K562 (cell line): Measurements from ENCODE around the gene OR52I2. TPM values are rescaled to one million over a fixed set of nuclear protein-coding genes. Genes with fewer than 3 reads are reported as not detected.
A peak's percentile ranks its signal among the peaks of the same experiment; 100 is the strongest.

Experiments
- ATAC-seq: fragments of 200-7000 bp; cut with Tn5 transposase; 3 replicates; pipeline ENCODE4 v1.9.1; 2020; ENCODE audit warnings: moderate library complexity
- BruUV-seq: library from RNA; stranded (reverse); fragments of 400-500 nt; replicated peaks from 2 replicates; lab custom pipeline; 2021; lab: Mats Ljungman, UMichigan
- CTCF ChIA-PET: fragments of 300-600 bp; formaldehyde crosslinking; extraction: SDS; loops from one replicate; lab custom pipeline; 2021; ENCODE audit warnings: low intra/inter-chr PET ratio; lab: Yijun Ruan, JAX
- POLR2A ChIA-PET: fragments of 300-600, 350-650 bp; sonication (Branson Sonifier 250); formaldehyde crosslinking; extraction: SDS; loops from one replicate; lab custom pipeline; 2021; ENCODE audit warnings: antibody characterized with exemption, inconsistent platforms; lab: Yijun Ruan, JAX
- DNase-seq, 4 experiments: peaks; one replicate each; pipeline versions ENCODE4 v3.0.0 to v3.0.0-alpha.2; 2011 to 2018; ENCODE audit warnings: low spot score in 3 of 4, mixed read lengths in 3 of 4; ENCODE audit errors: extremely low read depth in 1 of 4
- FAIRE-seq: peaks from 2 replicates; lab custom pipeline; 2011; peaks lifted over from hg19 to GRCh38; lab: Jason Lieb, UNC
- H2AFZ ChIP-seq: 2 replicates; pipeline ENCODE4 v1.6.0; 2011; ENCODE audit warnings: low read depth, low read length, control low read depth, inconsistent platforms
- H3K27ac ChIP-seq: fragments of 200-600 bp; 3 replicates; pipeline ENCODE4 v1.8.0; 2011; ENCODE audit warnings: low read depth, mild to moderate bottlenecking, control low read depth, inconsistent platforms, low read length, moderate library complexity, mixed read lengths; ENCODE audit errors: extremely low read depth
- H3K27me3 ChIP-seq, 2 experiments: fragments of 300-600 bp in 1 of 2; 2 replicates in 1 of 2; 3 replicates in 1 of 2; pipeline versions ENCODE4 v1.6.0 to v1.8.0; 2011; ENCODE audit warnings: inconsistent platforms in 2 of 2, low read length in 2 of 2, mild to moderate bottlenecking in 1 of 2, mixed read lengths in 1 of 2, moderate library complexity in 1 of 2; ENCODE audit not compliant: control insufficient read depth in 2 of 2, insufficient read depth in 2 of 2
- H3K36me3 ChIP-seq: fragments of 300-600 bp; 3 replicates; pipeline ENCODE4 v1.8.0; 2011; ENCODE audit warnings: mild to moderate bottlenecking, low read length, inconsistent platforms; ENCODE audit not compliant: control insufficient read depth, insufficient read depth
- H3K4me1 ChIP-seq, 2 experiments: fragments of 200-600 bp in 1 of 2; replicated peaks in 1 of 2; 2 replicates in 1 of 2; 3 replicates in 1 of 2; pipeline versions ENCODE4 v1.5.1 to v1.8.0; 2011; ENCODE audit warnings: inconsistent platforms in 2 of 2, low read length in 2 of 2, mild to moderate bottlenecking in 1 of 2, mixed read lengths in 1 of 2, moderate library complexity in 1 of 2; ENCODE audit not compliant: control insufficient read depth in 2 of 2, insufficient read depth in 2 of 2
- H3K4me2 ChIP-seq: 2 replicates; pipeline ENCODE4 v1.6.1; 2011; ENCODE audit warnings: low read length, control low read depth, inconsistent platforms, mixed read lengths; ENCODE audit not compliant: insufficient read depth
- H3K4me3 ChIP-seq: fragments of 200-600 bp; sonication (generic), shearing (Covaris generic); 2 replicates; pipeline ENCODE4 v1.5.1; 2016; ENCODE audit warnings: control low read depth, inconsistent platforms
- H3K79me2 ChIP-seq: fragments of 200-600 bp; 3 replicates; pipeline ENCODE4 v1.8.0; 2011; ENCODE audit warnings: low read length, inconsistent platforms; ENCODE audit not compliant: control insufficient read depth, insufficient read depth
- H3K9ac ChIP-seq, 2 experiments: 2 replicates each; pipeline versions ENCODE4 v1.6.0 to v1.6.1; 2011; ENCODE audit warnings: low read depth in 2 of 2, low read length in 2 of 2, control low read depth in 1 of 2, inconsistent platforms in 1 of 2, mild to moderate bottlenecking in 1 of 2, mixed read lengths in 1 of 2; ENCODE audit not compliant: insufficient read depth in 1 of 2
- H3K9me1 ChIP-seq: one replicate; pipeline ENCODE4 v1.6.0; 2011; ENCODE audit warnings: inconsistent platforms, mild to moderate bottlenecking, low read length, moderate library complexity; ENCODE audit not compliant: control insufficient read depth, insufficient read depth
- H3K9me3 ChIP-seq: replicated peaks from 2 replicates; pipeline ENCODE4 v1.5.1; 2011; ENCODE audit warnings: low read depth, low read length, inconsistent platforms; ENCODE audit not compliant: control insufficient read depth, insufficient read depth
- H4K20me1 ChIP-seq: replicated peaks from 2 replicates; pipeline ENCODE4 v1.6.1; 2011; ENCODE audit warnings: low read length, inconsistent platforms, mixed read lengths; ENCODE audit not compliant: control insufficient read depth, insufficient read depth
- ERF ChIP-seq: fragments of 450-650 bp; formaldehyde crosslinking; IDR thresholded peaks from 2 replicates; pipeline ENCODE4 v1.4.0; 2020; ENCODE audit warnings: mild to moderate bottlenecking, mixed read lengths
- MEIS2 ChIP-seq: fragments of 450-650 bp; IDR thresholded peaks from 2 replicates; pipeline ENCODE4 v1.6.1; 2014; ENCODE audit warnings: mild to moderate bottlenecking; ENCODE audit not compliant: partially characterized antibody
- NFIC ChIP-seq: fragments of 450-650 bp; IDR thresholded peaks from 2 replicates; pipeline ENCODE4 v1.6.1; 2017; ENCODE audit warnings: mild to moderate bottlenecking, inconsistent platforms
- PCBP1 ChIP-seq: fragments of 200-400 bp; formaldehyde crosslinking; IDR thresholded peaks from 2 replicates; pipeline ENCODE4 v1.6.1; 2018; ENCODE audit warnings: mild to moderate bottlenecking, low read depth, low read length; ENCODE audit not compliant: poor library complexity, severe bottlenecking
- WGBS: fragments of 100-300 bp; shearing (Covaris generic); methylation state at CpG from one replicate; pipeline ENCODE4 v1.1.6; 2016; ENCODE audit warnings: low coverage, mixed read lengths; ENCODE audit not compliant: insufficient coverage; ENCODE audit errors: missing lambda C conversion rate; 5-methylcytosine and 5-hydroxymethylcytosine counted together
- in situ Hi-C: fragments of 300-500 bp; cut with MboI; formaldehyde crosslinking; loops from 4 replicates; pipeline ENCODE4 v1.15.0; 2018; ENCODE audit warnings: inconsistent platforms, mixed read lengths
- intact Hi-C: fragments of 100-400 bp; cut with micrococcal nuclease; formaldehyde crosslinking; loops from 2 replicates; pipeline ENCODE4 v1.14.2; 2022
- polyA plus RNA-seq, 8 experiments: library from polyadenylated mRNA; depleted of rRNA in 4 of 8; stranded (reverse) in 5 of 8; unstranded in 3 of 8; fragments of >200 nt; fragmentation: Nextera tagmentation in 2 of 8; fragmentation: Illumina TruSeq in 1 of 8; extraction: Ambion mirVana in 2 of 8; extraction: Trizol in 1 of 8; gene quantifications; 2 replicates each; pipeline versions ENCODE4 v1.2.1 to v1.2.3, GENCODE V29; 2011 to 2014; ENCODE audit warnings: inconsistent platforms in 1 of 8, missing spikeins in 1 of 8
- total RNA-seq, 7 experiments: library from RNA; depleted of rRNA in 6 of 7; stranded (reverse); fragments of >200 nt in 6 of 7; fragmentation: Illumina TruSeq in 2 of 7; extraction: Trizol in 2 of 7; gene quantifications; 2 replicates each; pipeline versions ENCODE4 v1.2.1 to v1.2.3, GENCODE V29; 2011 to 2021; ENCODE audit warnings: low replicate concordance in 1 of 7
- TF ChIP-seq, protein P1 (sequence below): fragments of 450-650 bp; IDR thresholded peaks from 2 replicates; pipeline ENCODE4 v1.6.1; 2016
- TF ChIP-seq, protein P2 (sequence below), 2 experiments: IDR thresholded peaks in 1 of 2; conservative IDR thresholded peaks in 1 of 2; 2 replicates each; pipeline ENCODE4 v1.6.1; 2016; ENCODE audit warnings: low read depth in 2 of 2, mild to moderate bottlenecking in 1 of 2, missing compliant biosample characterization in 1 of 2, missing genetic modification characterization in 1 of 2, moderate library complexity in 1 of 2

Gene OR52I2
- total and polyA plus RNA-seq, 9 of the 15 experiments (the other 6 are each of a cell fraction or from before 2014, with no cell fraction given): not detected

DNA sequence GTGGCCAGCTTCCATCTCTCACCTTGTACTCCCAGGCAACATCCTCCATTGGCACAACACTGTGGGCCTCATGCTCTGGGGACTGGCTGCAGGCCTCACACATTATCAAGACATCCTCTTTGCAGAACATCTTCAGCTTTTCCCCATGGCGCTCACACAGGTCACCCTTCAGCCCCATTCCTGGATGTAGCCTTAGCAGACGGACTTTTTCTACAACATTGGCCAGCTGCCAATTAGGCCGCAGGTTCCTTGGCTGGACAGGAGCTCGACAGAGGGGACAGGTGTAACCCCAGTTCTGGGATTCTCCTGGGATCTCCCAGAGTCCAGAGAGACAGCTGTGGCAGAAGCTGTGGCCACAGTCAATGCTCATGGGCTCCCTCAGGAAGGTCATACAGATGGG lies 23.5 kb downstream of the OR52I2 start:
- WGBS: 95% methylated on average over 4 of the region's 4 CpGs
- Histone ChIP-seq H3K9ac (no peak overlapping the region), H3K4me2 (no peak overlapping the region), H3K4me3 (no peak overlapping the region), H2AFZ (no peak overlapping the region), H3K27ac (no peak overlapping the region), H3K36me3 (peaks cover 21% of the 10 kb centered on the region; the same call in 2 of the 3 replicates), H3K27me3 (no peaks in the 10 kb centered on the region), H3K79me2 (peaks cover 11% of the 10 kb centered on the region; the same call in 2 of the 3 replicates), H4K20me1 (no peaks in the 10 kb centered on the region), H3K9me1 (no peaks in the 10 kb centered on the region), H3K4me1 (peaks cover 9 to 14% of the 10 kb centered on the region in 2 experiments; a peak in 3 of 5 replicates), H3K9me3 (no peaks in the 10 kb centered on the region)
- BruUV-seq: no TSS peak
- DNase-seq (no peak), ATAC-seq (no peak), FAIRE-seq (no peak)
- intact Hi-C loops (no loop called here), in situ Hi-C loops (no loop called here)
- peak; percentile 79 for TF ChIP-seq NFIC
- TF ChIP-seq ERF (CRISPR knock-in tag): no peak
- CTCF ChIA-PET: no interaction called here
- POLR2A ChIA-PET: interaction anchor here (1.0 kb wide), 1 partner anchor 9 kb away, joined by 3 read pairs; no protein-coding TSS in a partner anchor

DNA sequence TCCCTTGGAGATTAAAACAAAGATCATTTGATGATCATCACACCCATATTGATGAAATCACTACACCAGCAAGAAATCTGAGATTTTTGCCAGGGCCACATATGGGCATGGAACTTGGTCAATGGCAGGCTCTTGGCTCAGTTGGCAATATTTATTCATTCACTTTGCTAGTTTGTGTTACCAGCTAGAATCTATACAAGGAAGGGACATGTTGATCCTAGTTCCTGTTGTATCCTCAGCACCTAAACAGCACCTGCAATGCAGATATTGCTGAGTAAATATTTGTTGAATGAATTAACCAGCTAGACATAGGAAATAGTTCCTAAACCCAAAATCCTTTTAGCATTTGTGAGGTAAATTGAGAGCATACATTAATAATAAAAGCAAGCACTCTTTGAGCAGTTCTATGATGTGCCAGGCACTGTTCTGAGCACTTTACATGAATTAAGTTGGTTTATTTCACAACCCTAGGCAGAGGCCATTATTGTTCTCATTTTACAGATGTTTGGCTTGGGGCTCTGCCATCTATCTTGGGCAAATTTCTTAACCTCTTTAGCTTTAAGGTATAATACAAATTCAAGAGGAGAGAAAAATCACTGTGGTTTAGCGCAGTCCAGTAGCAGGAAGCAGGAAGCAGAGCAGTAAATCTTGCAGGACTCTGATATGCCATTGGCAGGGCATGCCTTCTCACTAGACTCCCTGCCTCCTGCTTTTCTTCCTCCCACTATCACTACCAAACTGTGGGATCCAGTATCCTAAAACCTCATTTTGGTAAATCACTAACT lies 24.9 kb downstream of the OR52I2 start:
- BruUV-seq: no TSS peak
- Histone ChIP-seq H2AFZ (peak overlapping the region; percentile 100; the same call in 1 of the 2 replicates), H3K79me2 (peaks cover 11% of the 10 kb centered on the region; the same call in 2 of the 3 replicates), H3K27me3 (no peaks in the 10 kb centered on the region), H3K4me3 (peak overlapping the region; percentile 68), H3K9me1 (no peaks in the 10 kb centered on the region), H3K36me3 (peaks cover 10% of the 10 kb centered on the region; the same call in 2 of the 3 replicates), H3K4me2 (peak overlapping the region; percentile 81), H3K4me1 (peaks cover 9 to 14% of the 10 kb centered on the region in 2 experiments; a peak in 3 of 5 replicates), H3K9ac (no peak overlapping the region), H3K9me3 (no peaks in the 10 kb centered on the region), H3K27ac (no peak overlapping the region), H4K20me1 (no peaks in the 10 kb centered on the region)
- in situ Hi-C loops (no loop called here), intact Hi-C loops (no loop called here)
- no peak for ATAC-seq
- 50% methylated on average over 1 of the region's 1 CpG for WGBS
- POLR2A ChIA-PET: interaction anchor here (0.6 to 1.5 kb wide), 3 partner anchors 11 to 419 kb away, joined by 3 to 6 read pairs (median 3); partner anchors contain the start of gene OR52I1
- CTCF ChIA-PET: no interaction called here
- DNase-seq: no peak
- peak; percentile 48 for FAIRE-seq
- TF ChIP-seq MEIS2 (peak; percentile 59), PCBP1 (no peak)
- TF ChIP-seq, protein P1, sequence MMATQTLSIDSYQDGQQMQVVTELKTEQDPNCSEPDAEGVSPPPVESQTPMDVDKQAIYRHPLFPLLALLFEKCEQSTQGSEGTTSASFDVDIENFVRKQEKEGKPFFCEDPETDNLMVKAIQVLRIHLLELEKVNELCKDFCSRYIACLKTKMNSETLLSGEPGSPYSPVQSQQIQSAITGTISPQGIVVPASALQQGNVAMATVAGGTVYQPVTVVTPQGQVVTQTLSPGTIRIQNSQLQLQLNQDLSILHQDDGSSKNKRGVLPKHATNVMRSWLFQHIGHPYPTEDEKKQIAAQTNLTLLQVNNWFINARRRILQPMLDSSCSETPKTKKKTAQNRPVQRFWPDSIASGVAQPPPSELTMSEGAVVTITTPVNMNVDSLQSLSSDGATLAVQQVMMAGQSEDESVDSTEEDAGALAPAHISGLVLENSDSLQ: peak; percentile 33; the same call in 1 of the 2 replicates
- TF ChIP-seq, protein P2, sequence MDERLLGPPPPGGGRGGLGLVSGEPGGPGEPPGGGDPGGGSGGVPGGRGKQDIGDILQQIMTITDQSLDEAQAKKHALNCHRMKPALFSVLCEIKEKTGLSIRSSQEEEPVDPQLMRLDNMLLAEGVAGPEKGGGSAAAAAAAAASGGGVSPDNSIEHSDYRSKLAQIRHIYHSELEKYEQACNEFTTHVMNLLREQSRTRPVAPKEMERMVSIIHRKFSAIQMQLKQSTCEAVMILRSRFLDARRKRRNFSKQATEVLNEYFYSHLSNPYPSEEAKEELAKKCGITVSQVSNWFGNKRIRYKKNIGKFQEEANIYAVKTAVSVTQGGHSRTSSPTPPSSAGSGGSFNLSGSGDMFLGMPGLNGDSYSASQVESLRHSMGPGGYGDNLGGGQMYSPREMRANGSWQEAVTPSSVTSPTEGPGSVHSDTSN (CRISPR knock-in tag; IDR thresholded peaks at IDR 0.05; ENCODE audit: low read depth): no peak
- TF ChIP-seq, protein P2 (tag; conservative IDR thresholded peaks at IDR 0.05; ENCODE audit: low read depth): peak; percentile 66
